ENCODE results near the gene CATSPERZ. TPM values are rescaled to one million over a fixed set of nuclear protein-coding genes. Genes with fewer than 3 reads are reported as not detected.
A peak's percentile ranks its signal among the peaks of the same experiment; 100 is the strongest.

The CATSPERZ gene
- total RNA-seq, 2 experiments from 2014 or later, result not detected

GRCh38 chr11:64275031-64275800 lies 24.9 kb upstream of the CATSPERZ start:
- peaks cover 6% of the 10 kb centered on the region for H3K4me1 Mint-ChIP-seq

GRCh38 chr11:64275841-64276240 lies 24.3 kb upstream of the CATSPERZ start:
- no peak overlapping the region for H3K4me3 Mint-ChIP-seq
- peaks cover 6% of the 10 kb centered on the region for H3K4me1 Mint-ChIP-seq
- H3K36me3 Mint-ChIP-seq, result peaks cover 5% of the 10 kb centered on the region
- H3K27me3 Mint-ChIP-seq, result no peaks in the 10 kb centered on the region
- H3K9me3 Mint-ChIP-seq, result no peaks in the 10 kb centered on the region
- no peak for DNase-seq
- no peak overlapping the region for H3K27ac Mint-ChIP-seq

More at GRCh38 chr11:64275031-64275800, 24.9 kb upstream of the CATSPERZ start:
- no peak overlapping the region for H3K4me3 Mint-ChIP-seq
- H3K36me3 Mint-ChIP-seq, result peaks cover 7% of the 10 kb centered on the region
- H3K9me3 Mint-ChIP-seq, result no peaks in the 10 kb centered on the region
- H3K27ac Mint-ChIP-seq, result peak overlapping the region; percentile 62
- H3K27me3 Mint-ChIP-seq, result no peaks in the 10 kb centered on the region
- DNase-seq, result no peak

GRCh38 chr11:64276653-64277431 lies 23.3 kb upstream of the CATSPERZ start:
- DNase-seq, result no peak
- no peak overlapping the region for H3K4me3 Mint-ChIP-seq
- no peak overlapping the region for H3K27ac Mint-ChIP-seq
- no peaks in the 10 kb centered on the region for H3K9me3 Mint-ChIP-seq
- H3K27me3 Mint-ChIP-seq, result no peaks in the 10 kb centered on the region
- peaks cover 5% of the 10 kb centered on the region for H3K36me3 Mint-ChIP-seq
- peaks cover 8% of the 10 kb centered on the region for H3K4me1 Mint-ChIP-seq

- Mint-ChIP-seq H3K4me3 (no peak overlapping the region), H3K4me1 (peaks cover 2% of the 10 kb centered on the region), H3K27me3 (no peaks in the 10 kb centered on the region), H3K9me3 (no peaks in the 10 kb centered on the region), H3K27ac (no peak overlapping the region), H3K36me3 (peaks cover 3% of the 10 kb centered on the region)
- DNase-seq, result no peak
These were observed 21.5 kb upstream of the CATSPERZ start for GRCh38 chr11:64278576-64279190.

GRCh38 chr11:64281957-64282770 lies 18.0 kb upstream of the CATSPERZ start:
- Mint-ChIP-seq H3K9me3 (no peaks in the 10 kb centered on the region), H3K27me3 (no peaks in the 10 kb centered on the region), H3K36me3 (peaks cover 3% of the 10 kb centered on the region), H3K4me1 (peaks cover 14% of the 10 kb centered on the region), H3K27ac (no peak overlapping the region), H3K4me3 (no peak overlapping the region)
- no peak for DNase-seq

DNA sequence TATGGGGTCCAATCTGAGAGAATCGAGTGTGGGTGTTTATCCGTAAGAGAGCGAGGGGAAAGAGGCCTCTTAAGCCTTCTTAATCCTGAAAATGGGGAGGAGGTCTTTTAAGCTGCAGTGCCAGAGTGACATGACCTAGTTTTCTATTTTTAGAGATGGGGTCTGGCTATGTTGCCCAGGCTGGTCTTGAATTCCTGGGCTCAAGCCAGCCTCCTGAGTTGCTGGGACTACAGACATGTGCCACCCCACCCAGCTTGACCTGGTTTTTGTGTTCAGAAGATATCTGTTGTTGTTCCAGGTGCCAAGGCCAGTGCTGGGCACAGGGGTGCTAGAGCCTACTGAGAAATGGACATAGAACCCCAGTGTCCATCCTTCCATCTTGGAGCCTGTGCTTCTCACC lies 17.1 kb upstream of the CATSPERZ start:
- DNase-seq, result no peak
- H3K4me1 Mint-ChIP-seq, result peaks cover 14% of the 10 kb centered on the region
- peak overlapping the region; percentile 32 for H3K4me3 Mint-ChIP-seq
- H3K27ac Mint-ChIP-seq, result no peak overlapping the region
- no peaks in the 10 kb centered on the region for H3K9me3 Mint-ChIP-seq
- H3K36me3 Mint-ChIP-seq, result peaks cover 3% of the 10 kb centered on the region
- no peaks in the 10 kb centered on the region for H3K27me3 Mint-ChIP-seq

DNA sequence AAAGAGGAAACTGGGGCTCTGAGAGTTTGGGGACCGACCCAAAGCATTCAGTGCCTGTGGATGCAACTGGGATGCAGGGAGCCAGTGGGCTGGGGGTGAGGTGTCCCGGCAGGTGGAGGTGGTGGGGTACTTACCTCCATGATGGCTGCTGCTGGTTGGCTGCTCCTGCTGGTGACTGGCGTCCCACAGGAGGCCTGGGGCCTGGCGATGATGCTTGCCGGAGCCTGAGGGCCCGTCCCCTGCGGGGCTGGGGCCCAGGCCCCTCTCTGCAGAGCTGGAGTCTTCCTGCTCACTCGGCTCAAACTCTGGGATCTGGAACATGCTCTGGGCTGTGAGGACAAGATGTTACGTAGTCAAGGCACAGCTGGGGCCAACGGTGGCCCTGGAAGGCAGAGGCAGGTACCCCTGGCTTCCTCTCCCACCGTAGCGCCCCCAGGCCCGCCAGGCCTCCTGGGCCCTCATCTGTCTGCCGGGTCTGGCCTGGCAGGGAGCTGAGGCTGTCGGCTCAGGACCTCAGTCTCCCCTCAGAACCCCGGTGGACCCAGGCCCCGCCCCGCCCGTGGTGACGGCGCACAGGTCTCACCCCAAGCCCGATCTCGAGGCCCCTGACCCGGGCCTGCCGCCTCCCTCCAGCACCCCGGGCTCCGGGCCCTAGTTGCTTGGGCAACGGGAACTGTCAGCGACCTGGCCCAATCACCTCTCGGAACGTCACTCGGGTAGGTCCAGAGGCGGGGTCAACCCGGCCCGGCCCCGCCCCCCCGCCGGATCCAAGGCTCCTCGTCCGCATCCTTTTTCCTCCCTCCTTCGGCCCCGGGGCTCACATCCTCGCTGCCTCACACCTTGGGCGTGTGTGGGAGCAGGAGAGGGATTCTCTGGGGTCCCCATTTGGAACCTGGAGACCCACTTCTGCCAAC lies 15.9 kb upstream of the CATSPERZ start, which contains the start of gene BAD:
TSS of gene BAD (minus strand) at position 618 of the 914 bp plus-strand sequence. CDS start at position 321, 297 bp downstream.
- peak within 1 kb of the TSS; percentile 87 for H3K4me3 Mint-ChIP-seq
- DNase-seq, result peak; percentile 90
- peaks cover 5% of the 10 kb centered on the region for H3K36me3 Mint-ChIP-seq
- peaks cover 14% of the 10 kb centered on the region for H3K4me1 Mint-ChIP-seq
- H3K27me3 Mint-ChIP-seq, result no peaks in the 10 kb centered on the region
- H3K9me3 Mint-ChIP-seq, result no peaks in the 10 kb centered on the region
- peak within 1 kb of the TSS; percentile 90 for H3K27ac Mint-ChIP-seq

GRCh38 chr11:64284962-64285884 lies 14.9 kb upstream of the CATSPERZ start, which contains the start of gene GPR137:
Gene GPR137 (plus strand): TSS chr11:64285848. CDS start chr11:64286525, 677 bp downstream.
- Mint-ChIP-seq H3K9me3 (no peaks in the 10 kb centered on the region), H3K27ac (peak within 1 kb of the TSS; percentile 90), H3K4me1 (peaks cover 14% of the 10 kb centered on the region), H3K36me3 (peaks cover 7% of the 10 kb centered on the region), H3K4me3 (peak within 1 kb of the TSS; percentile 87), H3K27me3 (peaks cover under 1% of the 10 kb centered on the region)
- DNase-seq, result peak; percentile 91

DNA sequence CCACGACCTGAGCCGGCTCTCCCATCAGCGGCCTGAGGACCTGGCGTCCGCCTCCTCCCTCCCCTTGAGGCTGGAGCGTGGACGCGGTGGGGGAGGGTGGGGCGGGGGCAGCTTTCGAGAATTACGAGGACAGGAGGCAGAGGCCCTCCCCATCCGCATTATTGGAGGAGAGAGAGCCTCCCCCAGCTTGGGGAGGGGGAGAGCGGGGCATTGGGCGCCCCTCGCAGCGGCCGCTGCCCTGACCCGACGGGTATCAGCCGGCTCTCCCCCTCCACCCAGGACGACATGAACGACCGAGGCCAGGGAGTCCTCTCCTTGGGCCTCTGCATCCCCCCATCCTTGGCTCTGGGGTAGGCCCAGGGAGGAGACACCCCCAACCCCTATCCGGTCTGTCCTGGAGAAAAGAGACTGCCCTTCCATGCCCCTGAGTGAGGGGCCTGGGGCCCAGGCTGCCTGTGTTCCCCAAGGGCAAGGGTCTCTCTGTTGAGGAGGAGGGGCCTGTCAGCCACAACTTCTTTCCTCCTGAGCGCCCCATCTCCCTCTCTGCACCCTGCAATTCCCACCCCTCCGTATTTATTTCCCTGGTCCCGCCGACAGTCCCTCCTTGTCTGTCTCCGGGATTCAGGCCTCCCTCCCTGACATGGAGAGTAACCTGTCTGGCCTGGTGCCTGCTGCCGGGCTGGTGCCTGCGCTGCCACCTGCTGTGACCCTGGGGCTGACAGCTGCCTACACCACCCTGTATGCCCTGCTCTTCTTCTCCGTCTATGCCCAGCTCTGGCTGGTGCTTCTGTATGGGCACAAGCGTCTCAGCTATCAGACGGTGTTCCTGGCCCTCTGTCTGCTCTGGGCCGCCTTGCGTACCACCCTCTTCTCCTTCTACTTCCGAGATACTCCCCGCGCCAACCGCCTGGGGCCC lies 14.0 kb upstream of the CATSPERZ start:
- H3K27ac Mint-ChIP-seq, result peak overlapping the region; percentile 66
- no peaks in the 10 kb centered on the region for H3K9me3 Mint-ChIP-seq
- H3K36me3 Mint-ChIP-seq, result peaks cover 7% of the 10 kb centered on the region
- H3K27me3 Mint-ChIP-seq, result peaks cover 10% of the 10 kb centered on the region
- no peak for DNase-seq
- peaks cover 16% of the 10 kb centered on the region for H3K4me1 Mint-ChIP-seq
- H3K4me3 Mint-ChIP-seq, result peak overlapping the region; percentile 80

DNA sequence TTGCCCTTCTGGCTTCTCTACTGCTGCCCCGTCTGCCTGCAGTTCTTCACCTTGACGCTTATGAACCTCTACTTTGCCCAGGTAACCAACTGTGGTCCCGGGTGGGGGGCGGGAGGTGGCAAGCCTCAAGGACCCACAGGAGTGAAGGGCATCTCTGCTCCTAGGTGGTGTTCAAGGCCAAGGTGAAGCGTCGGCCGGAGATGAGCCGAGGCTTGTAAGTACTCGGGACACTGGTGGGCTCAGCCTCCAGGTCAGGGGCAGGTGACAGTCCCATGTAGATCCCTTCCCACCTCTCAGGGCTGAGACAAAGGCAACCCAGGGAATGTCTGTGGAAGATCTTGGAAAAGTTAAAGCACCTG lies 13.4 kb upstream of the CATSPERZ start:
- no peak overlapping the region for H3K27ac Mint-ChIP-seq
- H3K4me1 Mint-ChIP-seq, result peaks cover 13% of the 10 kb centered on the region
- no peak for DNase-seq
- H3K27me3 Mint-ChIP-seq, result peaks cover 10% of the 10 kb centered on the region
- H3K36me3 Mint-ChIP-seq, result peaks cover 5% of the 10 kb centered on the region
- peak overlapping the region; percentile 80 for H3K4me3 Mint-ChIP-seq
- H3K9me3 Mint-ChIP-seq, result no peaks in the 10 kb centered on the region

- no peak overlapping the region for H3K4me3 Mint-ChIP-seq
- H3K4me1 Mint-ChIP-seq, result peaks cover 17% of the 10 kb centered on the region
- H3K27ac Mint-ChIP-seq, result no peak overlapping the region
- H3K36me3 Mint-ChIP-seq, result peaks cover 5% of the 10 kb centered on the region
- H3K9me3 Mint-ChIP-seq, result no peaks in the 10 kb centered on the region
- DNase-seq, result no peak
- peaks cover 15% of the 10 kb centered on the region for H3K27me3 Mint-ChIP-seq
These were observed 12.3 kb upstream of the CATSPERZ start for GRCh38 chr11:64287676-64288352.

DNA sequence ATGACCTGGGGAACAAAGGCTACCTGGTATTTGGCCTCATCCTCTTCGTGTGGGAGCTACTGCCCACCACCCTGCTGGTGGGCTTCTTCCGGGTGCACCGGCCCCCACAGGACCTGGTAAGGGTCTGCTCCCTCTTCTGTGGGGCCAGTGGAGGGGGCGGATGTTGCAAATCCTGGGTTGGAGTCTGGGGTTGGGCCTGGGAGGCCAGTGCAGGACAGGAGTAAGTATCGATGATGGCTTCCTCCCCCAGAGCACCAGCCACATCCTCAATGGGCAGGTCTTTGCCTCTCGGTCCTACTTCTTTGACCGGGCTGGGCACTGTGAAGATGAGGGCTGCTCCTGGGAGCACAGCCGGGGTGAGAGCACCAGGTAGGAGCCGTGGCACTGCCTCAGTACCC lies 11.8 kb upstream of the CATSPERZ start:
- Mint-ChIP-seq H3K9me3 (no peaks in the 10 kb centered on the region), H3K4me1 (peaks cover 17% of the 10 kb centered on the region), H3K36me3 (peaks cover 5% of the 10 kb centered on the region), H3K4me3 (no peak overlapping the region), H3K27ac (no peak overlapping the region), H3K27me3 (peaks cover 21% of the 10 kb centered on the region)
- no peak for DNase-seq

Data from activated naive CD8-positive, alpha-beta T cell treated with anti-CD3 and anti-CD28 coated beads for 36 hours (primary cell).